KOPT-K1 (cell line): ENCODE results near the gene PCGF2.

Source experiments
- H3K27ac ChIP-seq: fragments of 200-600 bp; sonication (generic); 2 replicates; pipeline ENCODE4 v1.5.1; 2016; ENCODE audit warnings: antibody characterized with exemption, mild to moderate bottlenecking, low read depth, low read length; ENCODE audit not compliant: poor library complexity, severe bottlenecking
- H3K36me3 ChIP-seq: fragments of 200-600 bp; sonication (generic); 2 replicates; pipeline ENCODE4 v1.5.1; 2017; ENCODE audit warnings: antibody characterized with exemption, mild to moderate bottlenecking, low read length, moderate library complexity; ENCODE audit not compliant: insufficient read depth
- H3K9me3 ChIP-seq: fragments of 200-600 bp; sonication (generic); 2 replicates; pipeline ENCODE4 v1.5.1; 2017; ENCODE audit warnings: antibody characterized with exemption, low read length, mild to moderate bottlenecking; ENCODE audit not compliant: insufficient read depth, poor library complexity, severe bottlenecking

PCGF2 gene

DNA sequence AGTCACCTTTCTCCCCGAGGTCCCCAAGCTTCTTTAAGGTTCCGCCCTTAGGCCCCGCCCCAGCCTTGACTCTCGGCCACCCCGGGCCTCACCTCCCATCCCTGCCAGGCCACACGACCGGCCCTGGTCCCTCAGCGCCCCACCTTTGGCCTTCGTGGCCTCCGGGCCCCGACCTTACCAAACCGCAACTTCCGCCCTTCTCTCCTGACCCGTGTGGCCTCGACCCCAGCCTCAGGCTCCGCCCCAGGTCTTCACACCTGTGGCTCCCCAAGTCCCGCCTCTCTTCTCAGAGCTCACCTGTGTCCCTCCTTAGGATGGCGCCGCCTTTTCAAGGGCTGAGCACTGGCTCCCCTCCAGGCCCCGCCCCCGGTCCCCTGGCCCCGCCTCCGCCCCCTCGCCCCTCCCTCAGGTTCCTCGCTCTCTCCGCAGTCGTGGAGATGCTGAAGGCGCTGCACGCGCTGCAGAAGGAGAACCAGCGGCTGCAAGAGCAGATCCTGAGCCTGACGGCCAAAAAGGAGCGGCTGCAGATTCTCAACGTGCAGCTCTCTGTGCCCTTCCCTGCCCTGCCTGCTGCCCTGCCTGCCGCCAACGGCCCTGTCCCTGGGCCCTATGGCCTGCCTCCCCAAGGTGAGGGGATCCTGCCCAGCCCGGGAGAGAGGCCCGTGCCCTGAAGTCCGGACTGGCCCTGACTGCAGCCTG, 28.0 kb downstream of the PCGF2 start:
- H3K27ac ChIP-seq = no peak overlapping the region
- H3K9me3 ChIP-seq = no peaks in the 10 kb centered on the region
- peaks cover 93% of the 10 kb centered on the region for H3K36me3 ChIP-seq

GRCh38 chr17:38719289-38719942, 28.7 kb downstream of the PCGF2 start:
- H3K9me3 ChIP-seq = no peaks in the 10 kb centered on the region
- no peak overlapping the region for H3K27ac ChIP-seq
- H3K36me3 ChIP-seq = peaks cover 94% of the 10 kb centered on the region

GRCh38 chr17:38717139-38717745, 30.9 kb downstream of the PCGF2 start:
- Histone ChIP-seq H3K36me3 (peaks cover 100% of the 10 kb centered on the region), H3K27ac (no peak overlapping the region), H3K9me3 (no peaks in the 10 kb centered on the region)

GRCh38 chr17:38716368-38717005, 31.6 kb downstream of the PCGF2 start:
- H3K9me3 ChIP-seq = no peaks in the 10 kb centered on the region
- peaks cover 100% of the 10 kb centered on the region for H3K36me3 ChIP-seq
- no peak overlapping the region for H3K27ac ChIP-seq

- H3K36me3 ChIP-seq = peaks cover 100% of the 10 kb centered on the region
- no peak overlapping the region for H3K27ac ChIP-seq
- H3K9me3 ChIP-seq = no peaks in the 10 kb centered on the region
These were observed 32.8 kb downstream of the PCGF2 start for GRCh38 chr17:38715216-38715943.

DNA sequence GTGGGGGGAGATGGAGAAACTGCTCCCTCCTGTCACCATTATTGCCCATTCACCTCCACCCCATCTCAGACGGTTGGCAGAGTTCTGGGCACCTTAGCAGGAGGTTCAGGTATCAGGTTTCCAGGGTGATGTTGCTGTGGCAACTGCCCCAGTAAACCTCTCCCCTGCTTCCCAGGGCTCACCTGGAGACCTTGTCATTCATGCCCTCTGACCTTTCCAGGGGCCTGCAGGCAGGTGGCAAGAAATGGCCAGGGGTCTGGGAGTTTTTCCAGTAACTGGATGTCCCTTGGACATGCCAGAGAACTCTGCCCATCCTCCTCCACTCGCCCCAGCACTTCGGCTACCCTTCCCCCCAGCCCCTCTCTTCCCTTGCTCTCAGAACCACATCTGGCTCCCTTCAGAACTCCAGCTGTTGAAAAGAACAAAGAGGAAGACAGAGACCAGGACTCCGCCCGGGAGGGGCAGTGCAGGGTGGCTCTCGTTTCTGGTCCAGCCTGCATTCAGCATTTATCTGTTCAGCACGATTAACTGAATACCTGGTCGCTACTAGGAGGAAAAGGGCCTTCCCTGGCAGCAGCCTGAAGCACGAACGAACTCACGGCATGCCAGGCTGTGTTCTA, 34.6 kb downstream of the PCGF2 start:
- Histone ChIP-seq H3K36me3 (peaks cover 100% of the 10 kb centered on the region), H3K27ac (no peak overlapping the region)

GRCh38 chr17:38712593-38712992, 35.5 kb downstream of the PCGF2 start:
- Histone ChIP-seq H3K27ac (no peak overlapping the region), H3K36me3 (peaks cover 100% of the 10 kb centered on the region), H3K9me3 (no peaks in the 10 kb centered on the region)

More for the DNA sequence above, 34.6 kb downstream of the PCGF2 start:
- no peaks in the 10 kb centered on the region for H3K9me3 ChIP-seq

GRCh38 chr17:38711792-38712571, 36.2 kb downstream of the PCGF2 start:
- H3K36me3 ChIP-seq = peaks cover 99% of the 10 kb centered on the region

GRCh38 chr17:38710985-38711384, 37.2 kb downstream of the PCGF2 start:
- Histone ChIP-seq H3K27ac (peak overlapping the region; percentile 19), H3K36me3 (peaks cover 89% of the 10 kb centered on the region), H3K9me3 (no peaks in the 10 kb centered on the region)

More at GRCh38 chr17:38711792-38712571, 36.2 kb downstream of the PCGF2 start:
- Histone ChIP-seq H3K27ac (peak overlapping the region; percentile 19), H3K9me3 (no peaks in the 10 kb centered on the region)

DNA sequence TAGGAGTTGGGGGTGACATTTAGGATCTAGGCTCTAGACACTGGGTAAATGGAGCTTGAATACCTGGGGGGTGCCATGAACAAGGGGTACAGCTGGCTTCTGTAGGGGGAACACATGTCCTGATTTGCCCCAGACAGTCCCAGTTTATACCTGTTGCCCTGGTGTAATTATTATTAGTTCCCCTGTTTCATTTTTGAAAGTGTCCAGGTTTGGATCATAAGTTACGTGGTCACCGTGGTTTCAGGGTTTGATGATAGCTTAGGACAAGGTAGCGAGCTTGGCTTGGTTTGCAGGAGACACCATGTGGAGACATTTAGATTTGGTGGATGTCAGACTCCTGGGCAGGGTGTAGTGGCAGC, 37.6 kb downstream of the PCGF2 start:
- Histone ChIP-seq H3K36me3 (peaks cover 85% of the 10 kb centered on the region), H3K27ac (no peak overlapping the region), H3K9me3 (no peaks in the 10 kb centered on the region)

- H3K27ac ChIP-seq = no peak overlapping the region
These were observed 38.1 kb downstream of the PCGF2 start for GRCh38 chr17:38709864-38710603.

GRCh38 chr17:38709104-38709820, 38.9 kb downstream of the PCGF2 start:
- peaks cover 72% of the 10 kb centered on the region for H3K36me3 ChIP-seq
- H3K9me3 ChIP-seq = no peaks in the 10 kb centered on the region
- H3K27ac ChIP-seq = no peak overlapping the region

More at GRCh38 chr17:38709864-38710603, 38.1 kb downstream of the PCGF2 start:
- H3K9me3 ChIP-seq = no peaks in the 10 kb centered on the region
- H3K36me3 ChIP-seq = peaks cover 80% of the 10 kb centered on the region
